H1 (cell line): Measurements from ENCODE around the gene UHRF2. TPM values are rescaled to one million over a fixed set of nuclear protein-coding genes. Genes with fewer than 3 reads are reported as not detected.

ENCODE experiments used
- CHD7 ChIP-seq: fragments of 300-600 bp; sonication (generic); IDR thresholded peaks from 2 replicates; pipeline ENCODE4 v1.7.1; 2012; ENCODE audit warnings: low read length, moderate library complexity, mild to moderate bottlenecking, inconsistent platforms; ENCODE audit not compliant: insufficient replicate concordance
- CTCF ChIP-seq, 3 experiments: IDR thresholded peaks; 1 replicate in 2 of 3; 2 replicates in 1 of 3; pipeline versions ENCODE4 v1.5.1 to v1.6.1; 2011; ENCODE audit warnings: low read length in 3 of 3, mild to moderate bottlenecking in 3 of 3, inconsistent platforms in 2 of 3, low read depth in 1 of 3, moderate library complexity in 1 of 3; ENCODE audit not compliant: insufficient read depth in 1 of 3; ENCODE audit errors: control extremely low read depth in 1 of 3
- HDAC6 ChIP-seq: IDR thresholded peaks from one replicate; pipeline ENCODE4 v1.7.1; 2012; ENCODE audit warnings: low read depth, mild to moderate bottlenecking, inconsistent platforms, low read length, moderate library complexity
- KDM4A ChIP-seq: IDR thresholded peaks from one replicate; pipeline ENCODE4 v1.7.1; 2012; ENCODE audit warnings: low read depth, mild to moderate bottlenecking, moderate library complexity, low read length, inconsistent platforms; ENCODE audit not compliant: severe bottlenecking
- MAX ChIP-seq: IDR thresholded peaks from 2 replicates; pipeline ENCODE4 v1.6.1; 2012; ENCODE audit warnings: inconsistent platforms
- RFX5 ChIP-seq: IDR thresholded peaks from 2 replicates; pipeline ENCODE4 v1.6.1; 2011; ENCODE audit warnings: low read depth, low read length, improper control_type of control experiment, borderline replicate concordance
- RNF2 ChIP-seq: fragments of 200-900, 300-1000 bp; sonication (generic); IDR thresholded peaks from 2 replicates; pipeline ENCODE4 v1.7.1; 2016; ENCODE audit warnings: borderline replicate concordance, low read depth, mild to moderate bottlenecking, antibody characterized with exemption, low read length; ENCODE audit not compliant: poor library complexity, severe bottlenecking; ENCODE audit errors: missing control alignments
- TBP ChIP-seq: IDR thresholded peaks from 2 replicates; pipeline ENCODE4 v1.6.1; 2011; ENCODE audit warnings: low read depth, low read length, improper control_type of control experiment
- polyA plus RNA-seq, 7 experiments: library from polyadenylated mRNA; depleted of rRNA in 3 of 7; stranded (reverse) in 5 of 7; unstranded in 2 of 7; fragments of >200 nt in 5 of 7; fragments of 200-250 nt in 2 of 7; gene quantifications; 1 replicate in 5 of 7; 2 replicates in 1 of 7; 4 replicates in 1 of 7; pipeline versions ENCODE4 v1.2.1 to v1.2.3, GENCODE V29; 2011 to 2013; ENCODE audit warnings: missing spikeins in 2 of 7, mixed read lengths in 2 of 7
- total RNA-seq: library from RNA; stranded (reverse); fragmentation: NEBNext Ultra II Directional; extraction: Animal tissue kit (Norgen Biotek cat#: 25700); gene quantifications from 2 replicates; pipeline ENCODE4 v1.2.1, GENCODE V29; 2021

Gene UHRF2
- total and polyA plus RNA-seq, 2 of the 8 experiments (the other 6 are each of a cell fraction or from before 2014, with no cell fraction given), result 31.8 to 48.0 TPM

GRCh38 chr9:6484210-6484609 is 71.2 kb downstream of the UHRF2 start (continued):
- TF ChIP-seq CHD7 (no peak), KDM4A (no peak), TBP (no peak), RNF2 (no peak), HDAC6 (no peak), MAX (no peak), CTCF (IDR thresholded peaks at IDR 0.05; ENCODE audit: control extremely low read depth in 1 of 3, insufficient read depth in 1 of 3, low read depth in 1 of 3, low read length in 3 of 3) (no peak), RFX5 (no peak)
